Activated CD8-positive, alpha-beta memory T cell treated with anti-CD3 and anti-CD28 coated beads for 48 hours (primary cell): ENCODE results near the gene ADAMTS4.
A peak's percentile ranks its signal among the peaks of the same experiment; 100 is the strongest.

Experiments
- DNase-seq, 3 experiments: peaks; one replicate each; pipeline ENCODE4 v3.0.0-alpha.2; 2020; ENCODE audit warnings: low read depth in 2 of 3, low spot score in 2 of 3

Gene ADAMTS4

DNA sequence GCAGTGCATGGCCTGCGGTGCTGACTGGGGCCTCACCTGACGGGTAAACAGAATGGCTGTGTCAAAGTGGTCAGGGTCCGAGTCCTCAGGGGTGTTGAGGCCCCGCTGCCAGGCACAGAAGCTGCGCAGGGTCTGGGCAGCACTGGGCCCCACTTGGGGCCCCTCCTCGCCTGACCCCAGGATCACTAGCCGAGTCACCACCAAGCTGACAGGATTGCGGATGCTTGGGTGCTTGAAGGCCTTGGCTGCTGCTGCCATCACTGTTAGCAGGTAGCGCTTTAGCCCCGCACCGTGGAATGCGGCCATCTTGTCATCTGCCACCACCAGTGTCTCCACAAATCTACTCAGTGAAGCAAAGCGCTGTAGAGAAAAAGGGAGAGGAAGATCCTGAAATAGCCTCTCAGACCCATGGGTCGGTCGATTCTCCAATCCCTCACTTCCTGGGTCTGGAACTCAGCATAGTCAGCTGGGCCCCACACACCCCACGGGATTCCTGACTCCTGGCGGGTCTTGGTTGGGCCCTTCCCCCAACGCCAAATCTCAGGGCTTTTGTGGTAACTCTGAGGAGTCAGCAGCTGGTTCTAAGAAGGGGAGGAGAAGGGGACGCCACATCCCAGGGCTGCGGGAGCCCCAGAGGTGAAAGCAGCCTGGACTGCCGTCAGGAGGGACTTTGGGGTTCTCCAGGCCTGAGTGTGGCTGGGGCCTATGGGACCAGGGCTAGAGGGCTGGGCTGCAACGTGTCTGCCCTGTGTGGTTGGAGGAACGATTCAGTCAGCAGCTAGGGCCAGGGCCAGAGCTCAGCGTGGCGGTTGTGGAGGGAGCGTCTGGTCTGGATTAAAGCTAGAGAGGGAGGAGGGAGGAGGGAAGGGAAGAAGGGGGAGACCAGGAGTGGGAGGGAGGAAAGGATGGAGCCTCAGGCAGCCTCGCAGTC lies 2.1 kb downstream of the ADAMTS4 start:
- no peak for DNase-seq

DNA sequence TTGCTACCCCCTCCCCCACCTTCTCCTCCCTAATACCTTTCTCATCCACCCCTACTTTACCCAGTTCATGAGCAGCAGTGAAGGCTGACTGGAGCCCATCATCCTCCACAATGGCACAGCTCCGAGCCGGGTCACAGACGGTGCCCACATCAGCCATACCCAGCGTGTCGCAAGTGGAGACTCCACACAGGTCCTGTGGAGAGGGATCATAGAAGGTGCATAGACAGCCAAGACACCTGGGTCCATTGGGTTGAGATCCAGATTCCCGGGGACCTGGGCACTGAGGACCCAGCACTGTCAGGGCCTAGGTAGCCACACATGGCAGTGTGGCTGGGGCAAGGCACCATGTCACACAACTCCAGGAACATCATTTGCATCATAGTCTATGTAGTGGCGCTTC lies 2.7 kb downstream of the ADAMTS4 start:
- no peak for DNase-seq

DNA sequence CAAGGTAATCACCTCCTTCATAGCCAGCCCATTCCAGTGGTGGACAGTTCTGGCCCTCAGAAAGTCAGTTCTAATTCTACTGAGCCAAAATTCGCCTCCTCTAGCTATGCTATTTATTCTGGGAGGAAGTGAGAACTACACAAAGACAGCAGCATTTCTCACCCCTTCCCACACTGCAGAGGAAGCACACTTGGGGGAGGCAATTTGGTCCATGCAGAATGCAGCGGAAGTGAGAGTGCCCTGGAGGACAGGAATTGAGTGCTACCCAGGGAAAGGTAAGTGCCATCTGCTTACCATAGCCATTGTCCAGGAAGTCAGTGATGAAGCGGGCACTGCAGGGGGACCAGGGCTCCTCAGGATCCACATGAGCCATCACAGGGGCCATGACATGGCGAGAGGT lies 3.7 kb downstream of the ADAMTS4 start:
- DNase-seq = no peak

DNA sequence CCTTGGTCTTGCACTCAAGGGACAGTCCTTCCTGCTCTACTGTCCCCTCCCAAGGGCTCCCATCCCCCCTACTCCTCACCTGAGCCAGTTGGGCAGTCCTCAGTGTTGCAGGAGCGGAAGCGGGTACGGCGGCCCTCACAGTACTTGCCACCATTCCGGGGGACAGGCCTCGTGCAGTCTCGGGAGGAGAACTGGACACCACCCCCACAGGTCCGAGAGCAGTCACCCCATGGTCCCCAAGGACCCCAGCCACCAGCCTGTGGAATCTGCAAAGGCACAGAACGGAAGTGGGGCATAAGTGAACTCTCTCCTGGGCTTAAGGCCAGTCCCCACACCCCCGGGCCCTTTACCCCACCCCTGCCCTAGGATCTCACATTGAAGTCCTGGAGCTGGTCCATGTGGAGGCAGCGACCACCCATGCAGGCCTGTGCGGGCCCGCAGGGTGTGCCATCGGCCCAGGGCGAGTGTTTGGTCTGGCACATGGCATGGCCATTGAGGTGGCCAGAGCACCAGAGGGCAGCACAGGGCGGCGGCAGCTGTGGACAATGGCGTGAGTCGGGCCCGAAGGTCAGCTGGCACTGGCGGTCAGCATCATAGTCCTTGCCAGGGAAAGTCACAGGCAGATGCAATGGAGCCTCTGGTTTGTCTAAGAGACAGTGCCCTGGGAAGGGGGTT lies 5.2 kb downstream of the ADAMTS4 start:
- DNase-seq = no peak

DNA sequence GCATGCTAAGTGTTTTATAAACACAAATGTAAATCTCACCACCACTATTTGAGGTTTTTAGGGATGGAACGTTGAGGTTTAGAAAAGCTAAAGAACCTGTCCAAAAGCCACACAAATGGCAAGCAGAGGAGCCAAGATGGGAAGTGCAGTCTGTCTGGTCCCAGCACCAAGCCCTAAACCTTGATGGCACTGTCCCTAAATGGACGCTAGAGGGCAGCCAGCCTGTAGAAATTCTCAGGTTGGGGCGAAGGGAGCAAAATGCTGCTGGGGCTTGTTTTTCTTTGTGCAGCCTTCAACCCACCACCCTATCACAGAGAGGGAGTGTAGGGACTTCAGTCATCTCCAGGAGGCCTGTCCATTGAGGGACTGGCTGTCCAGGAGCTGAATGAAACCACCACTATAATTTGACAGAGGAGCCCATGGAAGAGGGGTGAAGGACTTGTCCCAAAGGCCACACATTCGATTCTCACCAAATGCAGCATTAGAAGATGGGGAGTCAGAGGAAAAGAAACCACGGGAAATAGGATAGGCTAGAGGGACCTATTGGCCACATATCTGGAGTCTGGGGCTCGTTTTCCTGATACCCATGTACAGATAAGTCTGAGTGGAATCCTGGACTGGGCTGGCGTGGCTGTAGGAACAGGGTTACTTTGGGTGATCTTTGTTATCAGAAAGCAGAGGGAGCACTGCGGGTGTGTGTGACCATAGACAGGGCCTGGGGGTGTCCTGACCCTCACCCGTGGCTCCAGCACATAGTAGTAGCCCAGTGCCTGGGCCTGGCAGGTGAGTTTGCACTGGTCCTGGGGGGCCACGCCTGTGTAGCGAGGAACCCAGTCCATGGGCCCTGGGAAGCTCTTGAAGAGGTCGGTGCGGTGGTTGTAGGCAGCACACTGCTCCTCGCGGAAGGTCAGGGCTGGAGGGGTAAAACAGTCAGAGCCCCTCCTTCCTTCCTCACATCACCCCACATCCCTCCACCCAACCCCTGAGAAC lies 6.1 kb downstream of the ADAMTS4 start:
- DNase-seq = no peak

DNA sequence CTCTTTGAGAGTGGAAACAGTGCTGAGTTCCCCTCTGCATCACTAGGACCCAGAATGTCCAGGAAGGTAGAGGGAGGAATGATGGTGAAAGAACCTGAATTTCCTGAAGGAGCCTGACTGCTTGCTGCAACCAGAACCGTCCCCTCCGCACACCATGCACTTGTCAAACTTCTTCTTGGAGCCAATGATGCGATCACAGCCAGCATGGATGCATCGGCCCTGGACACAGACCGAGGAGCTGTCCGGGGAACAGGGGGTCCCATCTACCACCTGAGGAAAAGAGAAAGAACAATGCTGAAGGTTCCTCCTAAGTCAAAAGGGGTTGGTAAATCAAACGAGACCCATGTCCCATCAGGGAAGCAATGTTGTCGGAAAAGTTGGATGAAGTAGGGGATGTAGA lies 6.9 kb downstream of the ADAMTS4 start:
- no peak for DNase-seq

DNA sequence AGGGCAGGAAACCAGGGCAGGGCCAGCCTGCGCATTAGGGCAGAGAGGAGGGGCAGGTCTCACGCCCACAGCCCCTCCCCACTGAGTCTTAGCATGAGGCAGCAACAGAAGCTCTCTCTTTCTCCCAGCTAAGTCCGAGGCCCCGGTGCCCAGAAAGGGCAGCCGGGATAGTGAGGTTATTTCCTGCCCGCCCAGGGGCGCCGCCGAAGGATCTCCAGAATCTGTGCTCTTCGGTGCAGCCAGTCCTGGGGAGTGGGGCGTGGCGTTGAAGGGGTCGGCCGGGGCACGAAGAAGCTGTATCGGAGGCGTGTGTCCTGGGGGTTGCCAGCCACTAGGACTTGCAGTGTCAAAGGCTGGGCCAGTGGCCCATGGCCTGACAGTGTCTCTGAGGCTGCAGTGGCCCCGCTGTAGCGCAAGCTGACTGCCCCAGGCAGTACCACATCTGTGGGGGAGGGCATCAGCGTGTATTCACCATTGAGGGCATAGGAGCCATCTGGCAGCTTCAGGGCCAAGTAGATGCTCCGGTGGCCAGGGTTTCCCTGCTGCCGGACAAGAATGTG lies 7.8 kb downstream of the ADAMTS4 start:
- no peak for DNase-seq

DNA sequence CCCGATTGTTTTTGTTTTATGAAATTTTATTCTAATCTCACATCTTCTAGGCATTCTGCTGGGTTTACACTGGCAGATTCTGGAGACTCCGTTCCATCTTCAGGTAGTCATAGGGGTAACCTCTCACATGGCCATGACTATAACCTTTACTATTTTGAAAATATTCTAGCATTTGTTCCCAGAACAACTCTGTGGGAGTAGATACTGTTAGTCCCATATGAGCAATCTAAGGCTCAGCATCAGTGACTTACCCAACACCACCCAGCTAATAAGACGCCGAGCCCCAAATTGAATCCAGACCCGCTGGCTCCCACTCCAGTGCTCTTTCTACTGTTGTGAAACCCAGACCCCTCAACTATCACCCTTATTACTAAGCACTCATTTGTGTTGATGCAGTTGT lies 9.8 kb downstream of the ADAMTS4 start:
- no peak for DNase-seq

DNA sequence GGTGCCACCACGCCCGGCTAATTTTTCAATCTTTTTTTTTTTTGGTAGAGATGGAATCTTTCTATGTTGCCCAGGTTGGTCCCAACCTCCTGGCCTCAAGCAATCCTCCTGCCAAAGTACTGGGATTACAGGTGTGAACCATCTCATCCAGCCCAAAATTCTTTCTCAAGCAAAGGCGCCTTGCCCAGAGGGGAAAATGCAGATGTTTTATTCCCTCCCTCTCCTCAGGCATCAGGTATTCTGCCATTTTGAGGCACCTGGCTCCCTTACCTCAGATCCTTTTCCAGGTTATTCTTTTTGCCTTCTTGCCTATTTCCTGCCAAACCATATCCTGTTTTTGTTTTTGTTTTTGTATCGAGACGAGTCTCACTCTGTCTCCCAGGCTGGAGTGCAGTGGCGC lies 10.5 kb downstream of the ADAMTS4 start:
- DNase-seq = no peak

DNA sequence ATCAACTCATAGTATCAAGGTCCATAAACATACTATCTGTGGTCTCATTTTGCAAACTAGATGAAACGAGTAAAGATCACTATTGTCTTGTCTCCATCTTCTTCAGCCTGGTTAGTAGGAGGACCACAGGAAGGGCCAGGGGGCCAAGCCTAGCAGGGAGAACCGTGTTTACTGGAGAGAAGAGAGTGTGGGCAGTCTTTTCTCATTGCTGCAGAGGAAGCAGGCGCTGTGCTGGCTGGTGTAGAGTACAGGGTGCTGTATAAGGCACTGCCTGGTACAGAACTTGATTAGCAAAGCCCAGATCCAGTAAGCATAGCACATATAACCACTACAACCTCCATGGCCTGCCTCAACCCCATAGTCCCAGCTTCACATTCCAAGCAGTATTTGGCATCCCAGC lies 11.5 kb downstream of the ADAMTS4 start:
- no peak for DNase-seq

DNA sequence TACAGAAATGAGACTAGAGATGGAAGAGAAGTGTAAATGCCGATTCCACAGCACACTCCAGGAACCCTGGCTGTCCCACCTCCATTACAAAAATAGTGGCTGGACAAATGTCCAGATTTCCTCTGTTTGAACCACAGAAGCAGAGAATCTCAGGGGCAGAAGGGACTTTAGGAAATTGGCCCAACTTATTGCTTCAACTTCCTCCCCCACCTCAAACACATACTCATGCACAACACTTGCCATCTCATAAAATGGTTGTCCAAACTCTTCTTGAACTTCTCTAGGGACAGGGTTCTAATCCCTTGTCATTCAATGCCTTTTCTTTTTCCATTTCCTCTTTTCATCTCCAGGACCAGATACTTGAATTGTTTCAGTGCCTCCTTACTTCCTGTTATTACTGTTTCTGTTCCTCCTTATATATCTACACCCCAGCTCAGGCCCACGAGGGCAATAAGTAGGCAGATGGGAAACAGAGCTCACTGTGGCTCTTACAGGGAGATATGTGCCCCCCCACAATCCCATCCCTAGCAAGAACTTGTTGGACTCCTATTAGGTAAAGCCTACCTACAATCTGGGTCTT lies 13.0 kb downstream of the ADAMTS4 start:
- DNase-seq = no peak

DNA sequence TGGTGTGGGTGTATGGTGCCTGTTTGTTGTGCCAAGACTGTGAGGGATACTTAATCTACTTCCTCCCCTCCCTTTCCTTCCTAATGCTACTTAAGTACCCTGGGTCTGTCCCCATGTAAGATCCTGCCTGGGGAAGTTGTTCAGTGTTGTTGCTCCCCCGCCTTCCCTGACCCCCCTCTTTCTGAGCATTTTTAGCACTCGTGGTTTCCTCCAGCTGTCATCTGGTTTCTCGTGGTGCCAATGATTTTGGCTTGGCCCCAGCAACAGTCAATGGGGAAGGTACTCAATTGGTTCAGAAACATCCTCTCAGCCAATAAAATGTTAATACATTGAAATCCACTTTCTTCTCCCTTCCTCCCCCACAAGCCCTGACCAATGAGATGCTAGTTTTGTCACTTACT lies 13.6 kb downstream of the ADAMTS4 start:
- DNase-seq = no peak

DNA sequence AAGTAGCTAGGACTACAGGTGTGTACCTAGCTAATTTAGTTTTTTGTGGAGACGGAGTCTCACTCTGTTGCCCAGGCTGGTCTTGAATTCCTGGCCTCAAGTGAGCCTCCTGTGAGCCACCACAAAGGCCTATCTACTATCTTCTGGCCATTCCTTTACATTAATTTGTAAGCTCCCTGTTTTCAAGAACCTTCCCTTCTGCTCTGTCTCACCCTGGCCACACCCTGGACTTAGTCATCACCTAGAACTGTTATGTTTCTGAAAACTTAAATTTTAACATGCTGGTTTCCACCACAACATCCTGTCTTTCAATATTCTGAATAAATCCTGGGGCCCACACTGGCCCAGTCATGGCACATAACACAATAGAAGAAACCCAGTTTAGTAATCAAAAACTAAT lies 16.6 kb downstream of the ADAMTS4 start:
- no peak for DNase-seq

DNA sequence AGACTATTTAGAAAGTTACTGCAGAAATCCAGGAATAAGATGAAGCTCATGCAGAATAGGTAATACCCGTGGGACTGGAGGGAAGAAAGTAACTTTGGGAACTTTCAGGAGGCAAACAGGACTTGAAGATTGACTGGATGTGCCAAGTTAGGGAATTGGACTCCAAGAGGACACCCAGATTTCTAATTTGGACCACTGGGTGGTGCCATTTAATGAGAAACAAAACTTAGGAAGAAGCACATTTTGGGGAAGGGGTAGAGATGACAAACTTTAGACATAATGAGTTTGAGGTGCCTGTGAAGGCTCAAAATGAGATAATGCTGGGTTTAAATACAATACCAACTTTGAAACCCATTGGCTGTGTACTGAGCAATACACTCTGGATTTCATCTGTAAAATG lies 18.2 kb downstream of the ADAMTS4 start:
- DNase-seq = no peak

DNA sequence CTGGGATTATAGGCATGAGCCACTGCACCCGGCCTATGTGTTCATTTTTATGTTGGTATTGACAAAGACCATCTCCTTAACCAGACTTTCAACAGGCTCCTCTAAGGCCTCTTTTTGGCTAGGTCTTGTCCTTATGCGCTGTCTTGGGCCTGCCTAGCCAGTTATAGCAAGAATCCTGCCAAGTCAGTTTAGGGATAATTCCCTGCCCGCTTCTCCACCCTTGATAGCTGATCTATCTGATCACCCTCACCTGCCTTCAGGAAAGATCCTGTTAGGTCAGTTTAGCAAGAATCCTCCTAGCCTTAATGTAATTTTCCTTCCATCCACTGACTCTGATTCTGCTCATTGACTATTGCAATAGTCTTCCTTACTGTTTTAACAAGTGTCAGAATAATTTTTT lies 19.2 kb downstream of the ADAMTS4 start:
- no peak for DNase-seq

DNA sequence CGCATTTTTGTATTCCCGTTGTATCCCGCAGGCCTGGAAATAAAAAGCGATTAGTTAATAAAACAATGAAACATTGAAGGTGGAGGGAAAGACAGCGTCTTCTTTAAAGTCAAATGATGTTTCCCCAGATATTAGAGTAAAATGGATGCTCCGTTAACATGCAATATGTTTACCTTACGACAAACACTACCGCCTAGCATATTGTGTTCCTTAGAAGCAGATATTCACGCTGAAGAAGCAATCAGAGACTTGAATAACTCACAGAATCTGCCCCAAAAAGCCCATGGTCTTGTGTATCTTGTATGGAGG lies 21.0 kb downstream of the ADAMTS4 start:
- no peak for DNase-seq

DNA sequence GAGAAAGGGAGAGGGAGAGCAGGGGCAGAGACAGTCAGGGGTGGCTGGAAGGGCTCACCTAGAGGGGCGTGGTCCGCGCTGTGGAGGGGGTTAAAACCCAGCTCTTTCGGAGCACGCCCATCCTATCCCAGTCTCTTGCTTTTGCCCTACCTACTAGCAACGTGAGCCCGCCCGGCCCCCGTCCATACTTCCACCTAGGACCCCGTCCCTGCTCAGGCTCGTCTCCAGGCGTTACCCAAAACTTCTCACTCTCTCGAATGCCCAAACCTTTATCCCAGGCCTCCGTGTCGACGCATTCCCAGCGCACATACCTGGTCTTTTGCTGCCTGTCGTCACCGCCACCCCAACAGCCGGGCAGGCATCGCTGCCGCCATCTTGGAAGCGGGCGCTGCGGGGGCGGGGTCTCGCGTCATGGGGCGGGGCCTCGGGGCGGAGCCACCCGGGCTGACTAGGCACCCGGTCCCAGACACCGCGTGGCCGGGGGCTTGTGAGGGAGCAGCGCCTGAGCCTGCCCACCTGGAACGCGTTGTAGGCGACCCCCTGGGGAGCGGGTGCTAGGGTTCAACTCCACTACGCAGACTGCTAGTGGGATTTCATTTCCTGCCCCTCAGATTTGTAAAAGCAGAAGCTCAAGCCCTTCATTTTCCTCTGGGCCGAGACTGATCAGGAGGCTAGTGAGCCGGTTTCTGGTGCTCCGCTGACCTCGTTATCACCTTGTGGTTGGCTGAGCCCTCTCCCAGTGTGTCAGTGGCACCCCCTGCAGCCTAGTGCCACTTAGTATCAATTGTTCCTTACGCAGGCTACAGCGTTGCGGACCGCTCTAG lies 21.5 kb downstream of the ADAMTS4 start, which contains the start of gene B4GALT3:
B4GALT3 (minus strand) TSS at position 396 of the 824 bp plus-strand sequence. CDS start 1,447 bp downstream, outside the sequence.
- DNase-seq = peak; percentile 86 to 99 (median 99)

DNA sequence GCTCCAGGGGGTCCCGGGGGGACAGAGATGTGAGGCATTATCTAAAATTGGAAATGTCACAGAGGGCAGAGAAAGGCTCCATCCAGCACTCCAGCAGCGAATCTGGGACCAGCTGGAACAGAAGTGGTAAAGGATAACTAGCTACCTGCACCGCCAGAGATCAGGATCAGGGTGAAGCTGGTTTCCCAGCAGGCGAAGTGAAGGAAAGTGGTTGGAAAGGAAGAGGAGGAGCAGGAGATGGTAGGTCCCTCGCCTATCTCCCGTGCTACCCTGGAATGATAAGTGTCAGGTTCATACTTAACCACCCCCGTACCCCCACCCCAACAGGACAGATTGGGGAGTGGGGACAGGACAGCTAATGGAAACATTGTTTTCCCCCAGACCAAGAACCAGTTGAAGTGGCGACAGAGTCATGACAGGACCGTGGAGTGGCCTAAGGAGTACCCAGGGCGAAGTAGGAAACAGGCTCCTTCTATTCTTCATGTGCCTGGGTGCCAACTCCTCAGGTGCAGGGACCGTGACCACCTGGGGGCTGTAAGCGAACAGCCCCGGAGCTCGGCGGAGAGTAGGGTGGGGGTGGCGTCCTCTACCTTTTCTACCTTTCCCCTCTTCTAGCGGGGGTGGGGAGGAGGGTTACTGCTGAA lies 22.3 kb downstream of the ADAMTS4 start:
- no peak for DNase-seq

DNA sequence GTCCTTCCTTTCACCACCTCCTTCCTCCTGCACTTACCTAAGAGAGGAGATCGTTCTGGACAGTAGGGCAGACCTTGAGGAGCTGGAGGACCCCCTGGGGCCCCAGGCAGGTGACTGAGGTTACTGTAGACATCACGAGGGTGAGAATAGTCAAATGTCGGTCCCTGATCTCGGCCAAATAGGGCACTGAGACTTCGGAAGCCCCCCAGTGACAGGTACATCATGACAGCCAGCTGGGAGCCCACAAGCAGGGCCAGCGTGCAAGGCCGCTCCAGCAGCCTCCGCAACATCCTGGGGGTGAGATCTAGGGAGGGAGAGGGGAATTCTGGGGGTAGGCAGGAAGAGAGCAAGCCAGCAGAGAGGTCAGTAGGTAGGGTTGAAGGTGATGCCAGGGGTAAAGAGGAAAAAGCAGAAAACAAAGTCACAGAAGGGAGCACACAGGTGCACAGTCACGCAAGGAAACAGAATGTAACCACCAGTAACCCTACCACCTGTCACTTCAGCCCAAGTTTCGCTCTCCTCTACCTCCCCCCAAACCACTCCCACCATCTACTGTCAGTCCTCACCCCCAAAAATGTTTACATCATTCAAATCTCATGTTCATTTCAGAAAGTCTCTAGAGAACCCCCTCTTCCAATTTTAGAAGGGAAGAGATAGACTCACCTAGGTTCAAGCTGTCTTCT lies 22.9 kb downstream of the ADAMTS4 start:
- DNase-seq = no peak
